ENCODE measurements around the gene HIRA. TPM values are rescaled to one million over a fixed set of nuclear protein-coding genes. Genes with fewer than 3 reads are reported as not detected.

The HIRA gene
- total RNA-seq, 1 experiment from 2014 or later, result 24.3 TPM

- no TSS peak for BruUV-seq (replicated peaks)
- POLR2A ChIA-PET, result no interaction called here
- TF ChIP-seq CTCF (IDR thresholded peaks at IDR 0.05; ENCODE audit: unreplicated experiment), result no peak
- Mint-ChIP-seq H3K9me3 (ENCODE audit: unreplicated experiment) (no peaks in the 10 kb centered on the region), H3K36me3 (ENCODE audit: insufficient read depth, unreplicated experiment) (peaks cover 76% of the 10 kb centered on the region), H3K27ac (ENCODE audit: low read depth, unreplicated experiment) (no peak overlapping the region), H3K4me1 (ENCODE audit: insufficient read depth, unreplicated experiment) (no peaks in the 10 kb centered on the region), H3K27me3 (ENCODE audit: insufficient read depth, unreplicated experiment) (no peaks in the 10 kb centered on the region), H3K4me3 (ENCODE audit: unreplicated experiment) (no peak overlapping the region)
- CTCF ChIA-PET, result no interaction called here
- intact Hi-C loops (cut with micrococcal nuclease), result no loop called here
- DNase-seq (ENCODE audit: unreplicated experiment), result no peak
Observed at GRCh38 chr22:19358703-19359553, 72.6 kb downstream of the HIRA start.

- no peaks in the 10 kb centered on the region for H3K27me3 Mint-ChIP-seq (ENCODE audit: insufficient read depth, unreplicated experiment)
- TF ChIP-seq CTCF (IDR thresholded peaks at IDR 0.05; ENCODE audit: unreplicated experiment), result no peak
- BruUV-seq (replicated peaks), result no TSS peak
- DNase-seq (ENCODE audit: unreplicated experiment), result no peak
- ChIA-PET CTCF (no interaction called here), POLR2A (interaction anchor here (0.7 kb wide), 1 partner anchor 10 kb away, joined by 3 read pairs; no protein-coding TSS in a partner anchor)
- no peaks in the 10 kb centered on the region for H3K4me1 Mint-ChIP-seq (ENCODE audit: insufficient read depth, unreplicated experiment)
- H3K36me3 Mint-ChIP-seq (ENCODE audit: insufficient read depth, unreplicated experiment), result peaks cover 77% of the 10 kb centered on the region
- no peak overlapping the region for H3K4me3 Mint-ChIP-seq (ENCODE audit: unreplicated experiment)
- no peaks in the 10 kb centered on the region for H3K9me3 Mint-ChIP-seq (ENCODE audit: unreplicated experiment)
- intact Hi-C loops (cut with micrococcal nuclease), result no loop called here
- no peak overlapping the region for H3K27ac Mint-ChIP-seq (ENCODE audit: low read depth, unreplicated experiment)
Observed at GRCh38 chr22:19358195-19358594, 73.3 kb downstream of the HIRA start.

GRCh38 chr22:19357270-19358105, 74.0 kb downstream of the HIRA start:
- Mint-ChIP-seq H3K27me3 (ENCODE audit: insufficient read depth, unreplicated experiment) (no peaks in the 10 kb centered on the region), H3K4me3 (ENCODE audit: unreplicated experiment) (no peak overlapping the region), H3K36me3 (ENCODE audit: insufficient read depth, unreplicated experiment) (peaks cover 71% of the 10 kb centered on the region), H3K9me3 (ENCODE audit: unreplicated experiment) (no peaks in the 10 kb centered on the region), H3K27ac (ENCODE audit: low read depth, unreplicated experiment) (no peak overlapping the region), H3K4me1 (ENCODE audit: insufficient read depth, unreplicated experiment) (no peaks in the 10 kb centered on the region)
- no peak for DNase-seq (ENCODE audit: unreplicated experiment)
- intact Hi-C loops (cut with micrococcal nuclease), result no loop called here
- no peak for TF ChIP-seq CTCF (IDR thresholded peaks at IDR 0.05; ENCODE audit: unreplicated experiment)
- BruUV-seq (replicated peaks), result no TSS peak
- ChIA-PET POLR2A (interaction anchor here (0.7 kb wide), 1 partner anchor 11 kb away, joined by 3 read pairs; no protein-coding TSS in a partner anchor), CTCF (no interaction called here)

GRCh38 chr22:19356708-19357269, 74.7 kb downstream of the HIRA start:
- no peak for TF ChIP-seq CTCF (IDR thresholded peaks at IDR 0.05; ENCODE audit: unreplicated experiment)
- peaks cover 70% of the 10 kb centered on the region for H3K36me3 Mint-ChIP-seq (ENCODE audit: insufficient read depth, unreplicated experiment)
- CTCF ChIA-PET, result no interaction called here
- intact Hi-C loops (cut with micrococcal nuclease), result no loop called here
- H3K27ac Mint-ChIP-seq (ENCODE audit: low read depth, unreplicated experiment), result no peak overlapping the region
- no peaks in the 10 kb centered on the region for H3K9me3 Mint-ChIP-seq (ENCODE audit: unreplicated experiment)
- DNase-seq (ENCODE audit: unreplicated experiment), result no peak
- no peaks in the 10 kb centered on the region for H3K4me1 Mint-ChIP-seq (ENCODE audit: insufficient read depth, unreplicated experiment)
- no TSS peak for BruUV-seq (replicated peaks)
- H3K4me3 Mint-ChIP-seq (ENCODE audit: unreplicated experiment), result no peak overlapping the region
- no peaks in the 10 kb centered on the region for H3K27me3 Mint-ChIP-seq (ENCODE audit: insufficient read depth, unreplicated experiment)
- POLR2A ChIA-PET, result no interaction called here

All from MCF 10A (cell line).